Fibroblast of lung (primary cell): Measurements from ENCODE around the gene NTN1. TPM values are rescaled to one million over a fixed set of nuclear protein-coding genes. Genes with fewer than 3 reads are reported as not detected.

Experiments
- DNase-seq, 2 donors: peaks; one replicate each; pipeline versions ENCODE4 v3.0.0 to v3.0.0-alpha.2; 2010; ENCODE audit warnings: low read depth in 2 of 2
- H2AFZ ChIP-seq: 2 replicates; pipeline ENCODE4 v1.5.1; 2012; ENCODE audit warnings: low read length, control low read depth, inconsistent platforms
- H3K27ac ChIP-seq: 2 replicates; pipeline ENCODE4 v1.5.1; 2011; ENCODE audit warnings: low read length, control low read depth; ENCODE audit not compliant: insufficient read depth
- H3K27me3 ChIP-seq: 2 replicates; pipeline ENCODE4 v1.5.1; 2011; ENCODE audit warnings: mild to moderate bottlenecking, low read length; ENCODE audit not compliant: control insufficient read depth, insufficient read depth
- H3K36me3 ChIP-seq: 2 replicates; pipeline ENCODE4 v1.5.1; 2011; ENCODE audit warnings: low read length; ENCODE audit not compliant: control insufficient read depth, insufficient read depth
- H3K4me1 ChIP-seq: 2 replicates; pipeline ENCODE4 v1.5.1; 2011; ENCODE audit warnings: low read length; ENCODE audit not compliant: control insufficient read depth, insufficient read depth; ENCODE audit errors: extremely low read depth
- H3K4me2 ChIP-seq: 2 replicates; pipeline ENCODE4 v1.5.1; 2011; ENCODE audit warnings: low read length, control low read depth; ENCODE audit not compliant: insufficient read depth; ENCODE audit errors: extremely low read depth
- H3K4me3 ChIP-seq, 4 experiments: fragments of 200-600 bp in 1 of 4; sonication (generic) in 1 of 4; replicated peaks in 1 of 4; 2 replicates each; pipeline ENCODE4 v1.5.1; 2011 to 2016; ENCODE audit warnings: low read length in 4 of 4, low read depth in 3 of 4, mild to moderate bottlenecking in 3 of 4, control low read depth in 2 of 4, inconsistent platforms in 1 of 4, mixed read lengths in 1 of 4; ENCODE audit not compliant: insufficient read depth in 1 of 4; ENCODE audit errors: control extremely low read depth in 1 of 4
- H3K79me2 ChIP-seq: 2 replicates; pipeline ENCODE4 v1.5.1; 2012; ENCODE audit warnings: mild to moderate bottlenecking, low read length, inconsistent platforms; ENCODE audit not compliant: control insufficient read depth, insufficient read depth
- H3K9ac ChIP-seq: 2 replicates; pipeline ENCODE4 v1.5.1; 2011; ENCODE audit warnings: mild to moderate bottlenecking, low read length, control low read depth; ENCODE audit not compliant: insufficient read depth
- H3K9me3 ChIP-seq: 2 replicates; pipeline ENCODE4 v1.5.1; 2012; ENCODE audit warnings: low read depth, low read length; ENCODE audit not compliant: control insufficient read depth, insufficient read depth
- H4K20me1 ChIP-seq: 2 replicates; pipeline ENCODE4 v1.5.1; 2011; ENCODE audit warnings: low read length; ENCODE audit not compliant: control insufficient read depth, insufficient read depth; ENCODE audit errors: extremely low read depth
- CTCF ChIP-seq, 2 donors: IDR thresholded peaks in 1 of 2; conservative IDR thresholded peaks in 1 of 2; 1 replicate in 1 of 2; 2 replicates in 1 of 2; pipeline ENCODE4 v1.5.1; 2011 to 2012; ENCODE audit warnings: low read length in 2 of 2, control low read depth in 1 of 2, inconsistent platforms in 1 of 2, low read depth in 1 of 2, mild to moderate bottlenecking in 1 of 2
- EZH2 ChIP-seq: IDR thresholded peaks from 2 replicates; pipeline ENCODE4 v1.5.1; 2012; ENCODE audit warnings: low read length, control low read depth, mild to moderate bottlenecking; ENCODE audit errors: missing control alignments
- polyA plus RNA-seq, 2 donors: library from polyadenylated mRNA; depleted of rRNA in 1 of 2; stranded (reverse) in 1 of 2; unstranded in 1 of 2; fragments of >200 nt; gene quantifications; 2 replicates each; pipeline ENCODE4 v1.2.1, GENCODE V29; 2011 to 2012; ENCODE audit warnings: missing spikeins in 1 of 2
- total RNA-seq: library from RNA; depleted of rRNA; stranded (reverse); fragments of >200 nt; gene quantifications from 2 replicates; pipeline ENCODE4 v1.2.1, GENCODE V29; 2014

NTN1 gene
- total and polyA plus RNA-seq, 2 donors (not counting 1 experiment from before 2014, with no cell fraction given) = 0.17 to 3.1 TPM

GRCh38 chr17:9140550-9141424, 119.5 kb downstream of the NTN1 start:
- H3K79me2 ChIP-seq = no peaks in the 10 kb centered on the region
- no peaks in the 10 kb centered on the region for H3K9me3 ChIP-seq
- no peaks in the 10 kb centered on the region for H3K36me3 ChIP-seq
- no peak overlapping the region for H3K27ac ChIP-seq
- H3K27me3 ChIP-seq = no peaks in the 10 kb centered on the region
- H3K4me2 ChIP-seq = no peak overlapping the region
- H2AFZ ChIP-seq = no peak overlapping the region
- H3K4me3 ChIP-seq = no peak overlapping the region
- peak in 1 of 2 donors; percentile 23 for DNase-seq
- TF ChIP-seq CTCF (conservative IDR thresholded peaks at IDR 0.05 in 1 of 2, IDR thresholded peaks at IDR 0.05 in 1 of 2; ENCODE audit: low read depth in 1 of 2, low read length in 2 of 2) (no peak), EZH2 (no peak)
- no peak overlapping the region for H3K9ac ChIP-seq
- H4K20me1 ChIP-seq = no peaks in the 10 kb centered on the region
- H3K4me1 ChIP-seq = no peaks in the 10 kb centered on the region

DNA sequence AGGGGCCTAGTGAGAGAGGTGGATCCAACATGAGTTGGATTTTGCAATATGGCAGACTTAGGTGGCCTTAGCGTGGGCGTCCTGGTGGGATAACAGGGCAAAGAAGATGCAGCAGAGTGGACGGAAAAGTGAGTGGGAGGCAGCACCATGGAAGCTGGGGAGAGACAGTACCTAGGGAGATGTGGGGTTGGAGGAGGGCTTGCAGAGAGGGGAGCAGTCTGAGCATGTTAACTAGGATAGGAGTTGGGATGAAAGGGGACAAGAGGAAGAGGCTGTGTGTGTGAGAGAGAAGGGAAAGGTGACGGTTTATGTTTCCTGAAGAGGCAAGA, 120.1 kb downstream of the NTN1 start:
- no peak for TF ChIP-seq CTCF (conservative IDR thresholded peaks at IDR 0.05 in 1 of 2, IDR thresholded peaks at IDR 0.05 in 1 of 2; ENCODE audit: low read depth in 1 of 2, low read length in 2 of 2)
- no peak for TF ChIP-seq EZH2
- no peaks in the 10 kb centered on the region for H3K36me3 ChIP-seq
- H2AFZ ChIP-seq = no peak overlapping the region
- H4K20me1 ChIP-seq = no peaks in the 10 kb centered on the region
- no peaks in the 10 kb centered on the region for H3K27me3 ChIP-seq
- H3K4me1 ChIP-seq = no peaks in the 10 kb centered on the region
- no peak for DNase-seq
- H3K4me3 ChIP-seq = no peak overlapping the region
- H3K9me3 ChIP-seq = no peaks in the 10 kb centered on the region
- H3K27ac ChIP-seq = no peak overlapping the region
- H3K4me2 ChIP-seq = no peak overlapping the region
- no peak overlapping the region for H3K9ac ChIP-seq
- H3K79me2 ChIP-seq = no peaks in the 10 kb centered on the region

DNA sequence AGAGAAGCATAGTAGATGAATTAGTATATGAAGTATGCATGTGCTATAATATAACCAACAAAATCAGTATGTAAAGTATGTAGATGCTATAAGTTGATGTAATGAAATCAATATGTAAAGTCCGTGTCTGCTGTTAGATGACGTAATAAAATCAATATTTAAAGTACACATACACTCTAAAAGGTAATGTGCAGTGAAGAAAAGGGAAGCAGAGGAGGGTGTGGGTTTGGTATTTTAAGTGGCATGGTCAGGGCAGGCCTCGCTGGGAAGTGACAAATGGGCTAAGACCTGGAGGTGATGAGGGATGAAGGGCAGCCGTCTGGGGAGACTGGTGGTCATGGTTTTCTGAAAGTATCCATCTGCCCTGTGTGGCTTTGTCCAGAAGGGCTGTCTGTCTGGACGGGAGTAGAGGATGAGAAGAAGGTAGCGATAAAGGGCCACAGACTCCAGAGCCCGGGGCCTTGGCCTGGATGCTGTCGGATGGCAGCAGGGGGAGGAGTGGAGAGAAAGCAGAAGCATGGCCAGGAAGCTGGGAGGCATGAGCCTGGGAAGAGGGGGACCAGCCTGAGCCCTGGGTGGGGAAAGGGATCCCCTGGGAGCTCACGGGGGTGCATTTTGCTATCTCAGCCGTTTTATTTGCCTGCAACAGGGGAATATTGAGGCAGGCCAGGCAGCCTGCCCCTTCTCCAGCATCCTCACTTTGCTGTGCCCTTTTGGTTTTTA, 121.6 kb downstream of the NTN1 start:
- H3K4me2 ChIP-seq = no peak overlapping the region
- H3K9me3 ChIP-seq = no peaks in the 10 kb centered on the region
- no peak overlapping the region for H3K4me3 ChIP-seq
- no peak overlapping the region for H3K27ac ChIP-seq
- no peaks in the 10 kb centered on the region for H3K36me3 ChIP-seq
- no peak overlapping the region for H3K9ac ChIP-seq
- H4K20me1 ChIP-seq = no peaks in the 10 kb centered on the region
- no peaks in the 10 kb centered on the region for H3K4me1 ChIP-seq
- H3K27me3 ChIP-seq = no peaks in the 10 kb centered on the region
- TF ChIP-seq EZH2 (no peak), CTCF (conservative IDR thresholded peaks at IDR 0.05 in 1 of 2, IDR thresholded peaks at IDR 0.05 in 1 of 2; ENCODE audit: low read depth in 1 of 2, low read length in 2 of 2) (no peak)
- H2AFZ ChIP-seq = no peak overlapping the region
- H3K79me2 ChIP-seq = no peaks in the 10 kb centered on the region
- DNase-seq = no peak
